ENCODE data around the gene HLA-F.

Gene HLA-F

GRCh38 chr6:29759457-29759856, 36.2 kb downstream of the HLA-F start:
- in situ Hi-C loops (cut with HindIII; ENCODE audit: low sequenced_read_pairs) = no loop called here

GRCh38 chr6:29760328-29760727, 37.1 kb downstream of the HLA-F start:
- in situ Hi-C loops (cut with HindIII; ENCODE audit: low sequenced_read_pairs) = no loop called here

GRCh38 chr6:29762051-29762450, 38.8 kb downstream of the HLA-F start:
- in situ Hi-C loops (cut with HindIII; ENCODE audit: low sequenced_read_pairs) = no loop called here

- in situ Hi-C loops (cut with HindIII; ENCODE audit: low sequenced_read_pairs) = no loop called here
Observed at GRCh38 chr6:29762781-29763214, 39.6 kb downstream of the HLA-F start.

- in situ Hi-C loops (cut with HindIII; ENCODE audit: low sequenced_read_pairs) = no loop called here
Observed at GRCh38 chr6:29763491-29764289, 40.5 kb downstream of the HLA-F start.

GRCh38 chr6:29764422-29765196, 41.4 kb downstream of the HLA-F start:
- in situ Hi-C loops (cut with HindIII; ENCODE audit: low sequenced_read_pairs) = no loop called here

GRCh38 chr6:29769336-29769735, 46.1 kb downstream of the HLA-F start:
- in situ Hi-C loops (cut with HindIII; ENCODE audit: low sequenced_read_pairs) = no loop called here

- in situ Hi-C loops (cut with HindIII; ENCODE audit: low sequenced_read_pairs) = no loop called here
Observed at GRCh38 chr6:29770306-29770705, 47.1 kb downstream of the HLA-F start.

GRCh38 chr6:29776684-29777083, 53.5 kb downstream of the HLA-F start:
- in situ Hi-C loops (cut with HindIII; ENCODE audit: low sequenced_read_pairs) = no loop called here

Data from DLD1 (cell line).